Measurements from ENCODE around the gene FHIT.

The FHIT gene

GRCh38 chr3:60514085-60514649, 737.1 kb downstream of the FHIT start:
- no peaks in the 10 kb centered on the region for H3K27me3 ChIP-seq (ENCODE audit: control insufficient read depth in 5 of 5, insufficient read depth in 4 of 5, low read length in 5 of 5)
- no peaks in the 10 kb centered on the region for H3K36me3 ChIP-seq (ENCODE audit: control insufficient read depth in 5 of 5, insufficient read depth in 5 of 5, low read length in 5 of 5)
- H3K27ac ChIP-seq (ENCODE audit: low read depth, low read length), result no peak overlapping the region
- H3K9ac ChIP-seq (ENCODE audit: low read length in 5 of 5), result no peak overlapping the region
- peaks cover 0 to 10% (median 4%) of the 10 kb centered on the region in 5 donors for H3K9me3 ChIP-seq (ENCODE audit: control insufficient read depth in 5 of 5, low read length in 5 of 5)
- H3K4me1 ChIP-seq (ENCODE audit: control insufficient read depth in 5 of 5, insufficient read depth in 5 of 5, low read length in 5 of 5), result peaks cover 0 to 11% (median 0%) of the 10 kb centered on the region in 5 donors
- H3K4me3 ChIP-seq (ENCODE audit: low read depth in 1 of 5, low read length in 5 of 5), result peak overlapping the region in 1 of 5 donors; percentile 25

- H3K9me3 ChIP-seq (ENCODE audit: control insufficient read depth in 5 of 5, low read length in 5 of 5), result peaks cover 0 to 10% (median 4%) of the 10 kb centered on the region in 5 donors
- no peak overlapping the region for H3K4me3 ChIP-seq (ENCODE audit: low read depth in 1 of 5, low read length in 5 of 5)
Observed at GRCh38 chr3:60513241-60513640, 738.0 kb downstream of the FHIT start.

GRCh38 chr3:60512506-60512905, 738.7 kb downstream of the FHIT start:
- no peaks in the 10 kb centered on the region for H3K36me3 ChIP-seq (ENCODE audit: control insufficient read depth in 5 of 5, insufficient read depth in 5 of 5, low read length in 5 of 5)

More at GRCh38 chr3:60513241-60513640, 738.0 kb downstream of the FHIT start:
- no peak overlapping the region for H3K27ac ChIP-seq (ENCODE audit: low read depth, low read length)
- peaks cover 0 to 11% (median 0%) of the 10 kb centered on the region in 5 donors for H3K4me1 ChIP-seq (ENCODE audit: control insufficient read depth in 5 of 5, insufficient read depth in 5 of 5, low read length in 5 of 5)
- no peaks in the 10 kb centered on the region for H3K27me3 ChIP-seq (ENCODE audit: control insufficient read depth in 5 of 5, insufficient read depth in 4 of 5, low read length in 5 of 5)
- H3K9ac ChIP-seq (ENCODE audit: low read length in 5 of 5), result no peak overlapping the region
- no peaks in the 10 kb centered on the region for H3K36me3 ChIP-seq (ENCODE audit: control insufficient read depth in 5 of 5, insufficient read depth in 5 of 5, low read length in 5 of 5)

GRCh38 chr3:60509471-60509870, 741.8 kb downstream of the FHIT start:
- Histone ChIP-seq H3K9me3 (ENCODE audit: control insufficient read depth in 5 of 5, low read length in 5 of 5) (peaks cover 2 to 10% (median 4%) of the 10 kb centered on the region in 5 donors), H3K27me3 (ENCODE audit: control insufficient read depth in 5 of 5, insufficient read depth in 4 of 5, low read length in 5 of 5) (no peaks in the 10 kb centered on the region), H3K4me3 (ENCODE audit: low read depth in 1 of 5, low read length in 5 of 5) (no peak overlapping the region), H3K27ac (ENCODE audit: low read depth, low read length) (no peak overlapping the region), H3K9ac (ENCODE audit: low read length in 5 of 5) (no peak overlapping the region), H3K36me3 (ENCODE audit: control insufficient read depth in 5 of 5, insufficient read depth in 5 of 5, low read length in 5 of 5) (no peaks in the 10 kb centered on the region), H3K4me1 (ENCODE audit: control insufficient read depth in 5 of 5, insufficient read depth in 5 of 5, low read length in 5 of 5) (peaks cover 0 to 11% (median 5%) of the 10 kb centered on the region in 5 donors)

More at GRCh38 chr3:60512506-60512905, 738.7 kb downstream of the FHIT start:
- Histone ChIP-seq H3K27ac (ENCODE audit: low read depth, low read length) (no peak overlapping the region), H3K4me1 (ENCODE audit: control insufficient read depth in 5 of 5, insufficient read depth in 5 of 5, low read length in 5 of 5) (peaks cover 0 to 11% (median 0%) of the 10 kb centered on the region in 5 donors), H3K27me3 (ENCODE audit: control insufficient read depth in 5 of 5, insufficient read depth in 4 of 5, low read length in 5 of 5) (no peaks in the 10 kb centered on the region), H3K9me3 (ENCODE audit: control insufficient read depth in 5 of 5, low read length in 5 of 5) (peaks cover 0 to 10% (median 4%) of the 10 kb centered on the region in 5 donors), H3K9ac (ENCODE audit: low read length in 5 of 5) (no peak overlapping the region), H3K4me3 (ENCODE audit: low read depth in 1 of 5, low read length in 5 of 5) (no peak overlapping the region)

GRCh38 chr3:60504827-60505457, 746.3 kb downstream of the FHIT start:
- peaks cover 0 to 4% (median 0%) of the 10 kb centered on the region in 5 donors for H3K9me3 ChIP-seq (ENCODE audit: control insufficient read depth in 5 of 5, low read length in 5 of 5)
- no peak overlapping the region for H3K27ac ChIP-seq (ENCODE audit: low read depth, low read length)
- H3K4me3 ChIP-seq (ENCODE audit: low read depth in 1 of 5, low read length in 5 of 5), result no peak overlapping the region
- no peak overlapping the region for H3K9ac ChIP-seq (ENCODE audit: low read length in 5 of 5)
- H3K36me3 ChIP-seq (ENCODE audit: control insufficient read depth in 5 of 5, insufficient read depth in 5 of 5, low read length in 5 of 5), result no peaks in the 10 kb centered on the region
- peaks cover 0 to 6% (median 0%) of the 10 kb centered on the region in 5 donors for H3K4me1 ChIP-seq (ENCODE audit: control insufficient read depth in 5 of 5, insufficient read depth in 5 of 5, low read length in 5 of 5)
- no peaks in the 10 kb centered on the region for H3K27me3 ChIP-seq (ENCODE audit: control insufficient read depth in 5 of 5, insufficient read depth in 4 of 5, low read length in 5 of 5)

- Histone ChIP-seq H3K9me3 (ENCODE audit: control insufficient read depth in 5 of 5, low read length in 5 of 5) (no peaks in the 10 kb centered on the region), H3K4me3 (ENCODE audit: low read depth in 1 of 5, low read length in 5 of 5) (no peak overlapping the region), H3K9ac (ENCODE audit: low read length in 5 of 5) (no peak overlapping the region), H3K27ac (ENCODE audit: low read depth, low read length) (no peak overlapping the region), H3K4me1 (ENCODE audit: control insufficient read depth in 5 of 5, insufficient read depth in 5 of 5, low read length in 5 of 5) (peaks cover 0 to 6% (median 0%) of the 10 kb centered on the region in 5 donors), H3K27me3 (ENCODE audit: control insufficient read depth in 5 of 5, insufficient read depth in 4 of 5, low read length in 5 of 5) (no peaks in the 10 kb centered on the region), H3K36me3 (ENCODE audit: control insufficient read depth in 5 of 5, insufficient read depth in 5 of 5, low read length in 5 of 5) (no peaks in the 10 kb centered on the region)
Observed at GRCh38 chr3:60501314-60501713, 749.9 kb downstream of the FHIT start.

GRCh38 chr3:60497902-60498301, 753.4 kb downstream of the FHIT start:
- H3K9ac ChIP-seq (ENCODE audit: low read length in 5 of 5), result no peak overlapping the region
- no peak overlapping the region for H3K4me3 ChIP-seq (ENCODE audit: low read depth in 1 of 5, low read length in 5 of 5)
- H3K9me3 ChIP-seq (ENCODE audit: control insufficient read depth in 5 of 5, low read length in 5 of 5), result no peaks in the 10 kb centered on the region
- no peaks in the 10 kb centered on the region for H3K4me1 ChIP-seq (ENCODE audit: control insufficient read depth in 5 of 5, insufficient read depth in 5 of 5, low read length in 5 of 5)
- no peaks in the 10 kb centered on the region for H3K36me3 ChIP-seq (ENCODE audit: control insufficient read depth in 5 of 5, insufficient read depth in 5 of 5, low read length in 5 of 5)
- no peak overlapping the region for H3K27ac ChIP-seq (ENCODE audit: low read depth, low read length)
- no peaks in the 10 kb centered on the region for H3K27me3 ChIP-seq (ENCODE audit: control insufficient read depth in 5 of 5, insufficient read depth in 4 of 5, low read length in 5 of 5)

- no peak overlapping the region for H3K27ac ChIP-seq (ENCODE audit: low read depth, low read length)
- H3K9ac ChIP-seq (ENCODE audit: low read length in 5 of 5), result no peak overlapping the region
- no peaks in the 10 kb centered on the region for H3K27me3 ChIP-seq (ENCODE audit: control insufficient read depth in 5 of 5, insufficient read depth in 4 of 5, low read length in 5 of 5)
- no peaks in the 10 kb centered on the region for H3K36me3 ChIP-seq (ENCODE audit: control insufficient read depth in 5 of 5, insufficient read depth in 5 of 5, low read length in 5 of 5)
- H3K4me3 ChIP-seq (ENCODE audit: low read depth in 1 of 5, low read length in 5 of 5), result no peak overlapping the region
- H3K4me1 ChIP-seq (ENCODE audit: control insufficient read depth in 5 of 5, insufficient read depth in 5 of 5, low read length in 5 of 5), result peaks cover 0 to 7% (median 0%) of the 10 kb centered on the region in 5 donors
- H3K9me3 ChIP-seq (ENCODE audit: control insufficient read depth in 5 of 5, low read length in 5 of 5), result no peaks in the 10 kb centered on the region
Observed at GRCh38 chr3:60490992-60491391, 760.3 kb downstream of the FHIT start.

GRCh38 chr3:60475096-60475495, 776.2 kb downstream of the FHIT start:
- no peaks in the 10 kb centered on the region for H3K9me3 ChIP-seq (ENCODE audit: control insufficient read depth in 5 of 5, low read length in 5 of 5)
- no peaks in the 10 kb centered on the region for H3K4me1 ChIP-seq (ENCODE audit: control insufficient read depth in 5 of 5, insufficient read depth in 5 of 5, low read length in 5 of 5)
- no peak overlapping the region for H3K27ac ChIP-seq (ENCODE audit: low read depth, low read length)
- H3K27me3 ChIP-seq (ENCODE audit: control insufficient read depth in 5 of 5, insufficient read depth in 4 of 5, low read length in 5 of 5), result no peaks in the 10 kb centered on the region
- H3K4me3 ChIP-seq (ENCODE audit: low read depth in 1 of 5, low read length in 5 of 5), result no peak overlapping the region
- H3K36me3 ChIP-seq (ENCODE audit: control insufficient read depth in 5 of 5, insufficient read depth in 5 of 5, low read length in 5 of 5), result no peaks in the 10 kb centered on the region
- no peak overlapping the region for H3K9ac ChIP-seq (ENCODE audit: low read length in 5 of 5)

GRCh38 chr3:60469481-60469880, 781.8 kb downstream of the FHIT start:
- H3K27me3 ChIP-seq (ENCODE audit: control insufficient read depth in 5 of 5, insufficient read depth in 4 of 5, low read length in 5 of 5), result no peaks in the 10 kb centered on the region
- no peaks in the 10 kb centered on the region for H3K36me3 ChIP-seq (ENCODE audit: control insufficient read depth in 5 of 5, insufficient read depth in 5 of 5, low read length in 5 of 5)
- no peak overlapping the region for H3K4me3 ChIP-seq (ENCODE audit: low read depth in 1 of 5, low read length in 5 of 5)
- no peak overlapping the region for H3K9ac ChIP-seq (ENCODE audit: low read length in 5 of 5)
- H3K27ac ChIP-seq (ENCODE audit: low read depth, low read length), result no peak overlapping the region
- H3K4me1 ChIP-seq (ENCODE audit: control insufficient read depth in 5 of 5, insufficient read depth in 5 of 5, low read length in 5 of 5), result no peaks in the 10 kb centered on the region
- H3K9me3 ChIP-seq (ENCODE audit: control insufficient read depth in 5 of 5, low read length in 5 of 5), result peaks cover 0 to 3% (median 0%) of the 10 kb centered on the region in 5 donors
